ENCODE data around the gene GRM1.

Gene GRM1

GRCh38 chr6:146357578-146358430 is 328.9 kb downstream of the GRM1 start:
- no peaks in the 10 kb centered on the region for H3K27me3 ChIP-seq (ENCODE audit: low read depth, low read length)

GRCh38 chr6:146358431-146359046 is 329.7 kb downstream of the GRM1 start:
- Histone ChIP-seq H3K27ac (ENCODE audit: low read length) (no peak overlapping the region), H3K27me3 (ENCODE audit: low read depth, low read length) (no peaks in the 10 kb centered on the region), H3K9me3 (ENCODE audit: control insufficient read depth in 1 of 2, low read length in 2 of 2) (no peaks in the 10 kb centered on the region), H3K4me1 (ENCODE audit: control insufficient read depth in 1 of 2, insufficient read depth in 2 of 2, low read length in 2 of 2) (no peaks in the 10 kb centered on the region), H3K36me3 (ENCODE audit: control insufficient read depth in 1 of 2, insufficient read depth in 2 of 2, low read length in 2 of 2) (no peaks in the 10 kb centered on the region), H3K4me3 (ENCODE audit: low read depth in 1 of 2, low read length in 2 of 2) (no peak overlapping the region)

More at GRCh38 chr6:146357578-146358430, 328.9 kb downstream of the GRM1 start:
- no peak overlapping the region for H3K4me3 ChIP-seq (ENCODE audit: low read depth in 1 of 2, low read length in 2 of 2)
- H3K36me3 ChIP-seq (ENCODE audit: control insufficient read depth in 1 of 2, insufficient read depth in 2 of 2, low read length in 2 of 2), result no peaks in the 10 kb centered on the region
- no peaks in the 10 kb centered on the region for H3K4me1 ChIP-seq (ENCODE audit: control insufficient read depth in 1 of 2, insufficient read depth in 2 of 2, low read length in 2 of 2)
- no peaks in the 10 kb centered on the region for H3K9me3 ChIP-seq (ENCODE audit: control insufficient read depth in 1 of 2, low read length in 2 of 2)
- H3K27ac ChIP-seq (ENCODE audit: low read length), result no peak overlapping the region

GRCh38 chr6:146359131-146359530 is 330.3 kb downstream of the GRM1 start:
- no peak overlapping the region for H3K4me3 ChIP-seq (ENCODE audit: low read depth in 1 of 2, low read length in 2 of 2)
- no peak overlapping the region for H3K27ac ChIP-seq (ENCODE audit: low read length)

GRCh38 chr6:146361128-146361924 is 332.5 kb downstream of the GRM1 start:
- no peaks in the 10 kb centered on the region for H3K9me3 ChIP-seq (ENCODE audit: control insufficient read depth in 1 of 2, low read length in 2 of 2)
- no peaks in the 10 kb centered on the region for H3K4me1 ChIP-seq (ENCODE audit: control insufficient read depth in 1 of 2, insufficient read depth in 2 of 2, low read length in 2 of 2)
- no peak overlapping the region for H3K27ac ChIP-seq (ENCODE audit: low read length)
- H3K4me3 ChIP-seq (ENCODE audit: low read depth in 1 of 2, low read length in 2 of 2), result no peak overlapping the region
- no peaks in the 10 kb centered on the region for H3K27me3 ChIP-seq (ENCODE audit: low read depth, low read length)
- no peaks in the 10 kb centered on the region for H3K36me3 ChIP-seq (ENCODE audit: control insufficient read depth in 1 of 2, insufficient read depth in 2 of 2, low read length in 2 of 2)

More at GRCh38 chr6:146359131-146359530, 330.3 kb downstream of the GRM1 start:
- H3K4me1 ChIP-seq (ENCODE audit: control insufficient read depth in 1 of 2, insufficient read depth in 2 of 2, low read length in 2 of 2), result no peaks in the 10 kb centered on the region
- no peaks in the 10 kb centered on the region for H3K9me3 ChIP-seq (ENCODE audit: control insufficient read depth in 1 of 2, low read length in 2 of 2)
- H3K36me3 ChIP-seq (ENCODE audit: control insufficient read depth in 1 of 2, insufficient read depth in 2 of 2, low read length in 2 of 2), result no peaks in the 10 kb centered on the region
- H3K27me3 ChIP-seq (ENCODE audit: low read depth, low read length), result no peaks in the 10 kb centered on the region

- no peaks in the 10 kb centered on the region for H3K27me3 ChIP-seq (ENCODE audit: low read depth, low read length)
- H3K4me3 ChIP-seq (ENCODE audit: low read depth in 1 of 2, low read length in 2 of 2), result no peak overlapping the region
- peaks cover 0 to 5% of the 10 kb centered on the region in 2 donors for H3K9me3 ChIP-seq (ENCODE audit: control insufficient read depth in 1 of 2, low read length in 2 of 2)
- H3K4me1 ChIP-seq (ENCODE audit: control insufficient read depth in 1 of 2, insufficient read depth in 2 of 2, low read length in 2 of 2), result no peaks in the 10 kb centered on the region
- no peak overlapping the region for H3K27ac ChIP-seq (ENCODE audit: low read length)
- no peaks in the 10 kb centered on the region for H3K36me3 ChIP-seq (ENCODE audit: control insufficient read depth in 1 of 2, insufficient read depth in 2 of 2, low read length in 2 of 2)
Measured at GRCh38 chr6:146363838-146364607, 335.2 kb downstream of the GRM1 start.

- Histone ChIP-seq H3K4me1 (ENCODE audit: control insufficient read depth in 1 of 2, insufficient read depth in 2 of 2, low read length in 2 of 2) (no peaks in the 10 kb centered on the region), H3K27ac (ENCODE audit: low read length) (no peak overlapping the region), H3K36me3 (ENCODE audit: control insufficient read depth in 1 of 2, insufficient read depth in 2 of 2, low read length in 2 of 2) (no peaks in the 10 kb centered on the region), H3K27me3 (ENCODE audit: low read depth, low read length) (no peaks in the 10 kb centered on the region), H3K4me3 (ENCODE audit: low read depth in 1 of 2, low read length in 2 of 2) (no peak overlapping the region), H3K9me3 (ENCODE audit: control insufficient read depth in 1 of 2, low read length in 2 of 2) (peaks cover 0 to 5% of the 10 kb centered on the region in 2 donors)
Measured at GRCh38 chr6:146364816-146365594, 336.1 kb downstream of the GRM1 start.

GRCh38 chr6:146367061-146367460 is 338.2 kb downstream of the GRM1 start:
- H3K27me3 ChIP-seq (ENCODE audit: low read depth, low read length), result no peaks in the 10 kb centered on the region

GRCh38 chr6:146369866-146370265 is 341.0 kb downstream of the GRM1 start:
- Histone ChIP-seq H3K36me3 (ENCODE audit: control insufficient read depth in 1 of 2, insufficient read depth in 2 of 2, low read length in 2 of 2) (no peaks in the 10 kb centered on the region), H3K27me3 (ENCODE audit: low read depth, low read length) (no peaks in the 10 kb centered on the region), H3K4me1 (ENCODE audit: control insufficient read depth in 1 of 2, insufficient read depth in 2 of 2, low read length in 2 of 2) (no peaks in the 10 kb centered on the region), H3K9me3 (ENCODE audit: control insufficient read depth in 1 of 2, low read length in 2 of 2) (peaks cover 0 to 5% of the 10 kb centered on the region in 2 donors), H3K27ac (ENCODE audit: low read length) (no peak overlapping the region), H3K4me3 (ENCODE audit: low read depth in 1 of 2, low read length in 2 of 2) (no peak overlapping the region)

More at GRCh38 chr6:146367061-146367460, 338.2 kb downstream of the GRM1 start:
- H3K36me3 ChIP-seq (ENCODE audit: control insufficient read depth in 1 of 2, insufficient read depth in 2 of 2, low read length in 2 of 2), result no peaks in the 10 kb centered on the region
- H3K4me1 ChIP-seq (ENCODE audit: control insufficient read depth in 1 of 2, insufficient read depth in 2 of 2, low read length in 2 of 2), result no peaks in the 10 kb centered on the region
- peaks cover 0 to 5% of the 10 kb centered on the region in 2 donors for H3K9me3 ChIP-seq (ENCODE audit: control insufficient read depth in 1 of 2, low read length in 2 of 2)
- H3K27ac ChIP-seq (ENCODE audit: low read length), result no peak overlapping the region
- H3K4me3 ChIP-seq (ENCODE audit: low read depth in 1 of 2, low read length in 2 of 2), result no peak overlapping the region

- H3K27me3 ChIP-seq (ENCODE audit: low read depth, low read length), result no peaks in the 10 kb centered on the region
Measured at GRCh38 chr6:146381486-146381885, 352.6 kb downstream of the GRM1 start.

GRCh38 chr6:146388736-146389364 is 360.0 kb downstream of the GRM1 start:
- Histone ChIP-seq H3K27ac (ENCODE audit: low read length) (no peak overlapping the region), H3K4me1 (ENCODE audit: control insufficient read depth in 1 of 2, insufficient read depth in 2 of 2, low read length in 2 of 2) (no peaks in the 10 kb centered on the region), H3K9me3 (ENCODE audit: control insufficient read depth in 1 of 2, low read length in 2 of 2) (no peaks in the 10 kb centered on the region), H3K4me3 (ENCODE audit: low read depth in 1 of 2, low read length in 2 of 2) (no peak overlapping the region), H3K36me3 (ENCODE audit: control insufficient read depth in 1 of 2, insufficient read depth in 2 of 2, low read length in 2 of 2) (no peaks in the 10 kb centered on the region), H3K27me3 (ENCODE audit: low read depth, low read length) (no peaks in the 10 kb centered on the region)

More at GRCh38 chr6:146381486-146381885, 352.6 kb downstream of the GRM1 start:
- no peak overlapping the region for H3K27ac ChIP-seq (ENCODE audit: low read length)
- no peaks in the 10 kb centered on the region for H3K4me1 ChIP-seq (ENCODE audit: control insufficient read depth in 1 of 2, insufficient read depth in 2 of 2, low read length in 2 of 2)
- no peaks in the 10 kb centered on the region for H3K9me3 ChIP-seq (ENCODE audit: control insufficient read depth in 1 of 2, low read length in 2 of 2)
- H3K4me3 ChIP-seq (ENCODE audit: low read depth in 1 of 2, low read length in 2 of 2), result no peak overlapping the region
- no peaks in the 10 kb centered on the region for H3K36me3 ChIP-seq (ENCODE audit: control insufficient read depth in 1 of 2, insufficient read depth in 2 of 2, low read length in 2 of 2)

All from muscle layer of duodenum (tissue), 2 donors.